ENCODE data around the gene C19orf18. TPM values are rescaled to one million over a fixed set of nuclear protein-coding genes. Genes with fewer than 3 reads are reported as not detected.

C19orf18 gene
- total and polyA plus RNA-seq, 2 donors (not counting 3 experiments of a cell fraction or from before 2014, with no cell fraction given) = 0.08 to 0.64 TPM

GRCh38 chr19:57947419-57948134 lies 26.8 kb downstream of the C19orf18 start, which contains the start of gene ZNF256:
Gene ZNF256 (minus strand): TSS chr19:57947706. CDS start chr19:57947474, 232 bp downstream.
- no TSS peak for BruUV-seq (replicated peaks)
- CTCF ChIA-PET = no interaction called here
- H3K4me3 ChIP-seq (replicated peaks in 1 of 3; ENCODE audit: insufficient read depth in 1 of 3, low read depth in 1 of 3, low read length in 3 of 3) = peak within 1 kb of the TSS; percentile 24 to 66 (median 53)
- peaks cover 5% of the 10 kb centered on the region for H3K4me1 ChIP-seq (ENCODE audit: control insufficient read depth, extremely low read depth, insufficient read depth, low read length)
- H3K9ac ChIP-seq (replicated peaks; ENCODE audit: extremely low read depth, insufficient read depth, low read length) = peak within 1 kb of the TSS; percentile 42
- dilution Hi-C loops (cut with MboI; ENCODE audit: extremely low pct_ligation_motif_present, low sequenced_read_pairs) = no loop called here
- no peaks in the 10 kb centered on the region for H3K79me2 ChIP-seq (ENCODE audit: control insufficient read depth, insufficient read depth, low read length)
- POLR2A ChIA-PET = no interaction called here
- H3K36me3 ChIP-seq (ENCODE audit: control insufficient read depth in 2 of 2, extremely low read depth in 1 of 2, insufficient read depth in 2 of 2, low read length in 2 of 2) = peaks cover 0 to 5% of the 10 kb centered on the region in 2 experiments
- TF ChIP-seq FOS (IDR thresholded peaks at IDR 0.05; ENCODE audit: borderline replicate concordance, insufficient read depth, low read length) (no peak), POLR2A (IDR thresholded peaks at IDR 0.05; ENCODE audit: low read depth, low read length) (peak; percentile 50), GATA2 (IDR thresholded peaks at IDR 0.05; ENCODE audit: insufficient read depth, insufficient read length, low read depth, low read length) (no peak), CTCF (IDR thresholded peaks at IDR 0.05; ENCODE audit: extremely low read depth in 1 of 2, insufficient read depth in 1 of 2, low read depth in 1 of 2, low read length in 2 of 2) (peak; percentile 55 to 65), EZH2 (IDR thresholded peaks at IDR 0.05; ENCODE audit: borderline replicate concordance, low read depth, low read length, severe bottlenecking) (no peak), POLR2AphosphoS5 (IDR thresholded peaks at IDR 0.05; ENCODE audit: insufficient read depth, low read depth, low read length) (peak; percentile 48), MYC (IDR thresholded peaks at IDR 0.05; ENCODE audit: low read depth, low read length) (no peak), MAX (IDR thresholded peaks at IDR 0.05; ENCODE audit: insufficient read depth, insufficient read length) (peak; percentile 61), JUN (IDR thresholded peaks at IDR 0.05; ENCODE audit: borderline replicate concordance, insufficient read depth, insufficient read length, low read depth) (no peak)
- peaks cover 2% of the 10 kb centered on the region for H4K20me1 ChIP-seq (replicated peaks; ENCODE audit: control insufficient read depth, extremely low read depth, insufficient read depth, low read length)
- peak; percentile 92 for DNase-seq (ENCODE audit: low read depth, low spot score)
- H3K4me2 ChIP-seq (ENCODE audit: insufficient read depth, low read length) = peak within 1 kb of the TSS; percentile 62
- peaks cover 3% of the 10 kb centered on the region for H3K9me3 ChIP-seq (replicated peaks; ENCODE audit: control insufficient read depth, insufficient read depth, low read length)
- no peak within 1 kb of the TSS for H3K27ac ChIP-seq (ENCODE audit: insufficient read depth, low read depth, low read length)
- intact Hi-C loops (cut with micrococcal nuclease) = loop anchor here (1.0 to 10.0 kb wide), 3 partner anchors 31 to 207 kb away; partner anchors contain the start of genes ZNF329, ZNF417 and ZNF606
- H2AFZ ChIP-seq (ENCODE audit: low read depth, low read length) = peak within 1 kb of the TSS; percentile 79
- no peaks in the 10 kb centered on the region for H3K9me1 ChIP-seq (replicated peaks; ENCODE audit: control insufficient read depth, extremely low read depth, insufficient read depth, low read length)
- FAIRE-seq = peak; percentile 94
- no peaks in the 10 kb centered on the region for H3K27me3 ChIP-seq (ENCODE audit: control insufficient read depth in 2 of 2, insufficient read depth in 2 of 2, low read length in 2 of 2)

Data from endothelial cell of umbilical vein (primary cell).